Motor neuron (in vitro differentiated cells): ENCODE results near the gene RDH8. TPM values are rescaled to one million over a fixed set of nuclear protein-coding genes. Genes with fewer than 3 reads are reported as not detected.

ENCODE experiments used
- ATAC-seq, 8 experiments: fragments of 200-7000 bp; cut with Tn5 transposase; replicated peaks in 6 of 8; 2 replicates each; pipeline ENCODE4 v1.8.0; 2021; ENCODE audit warnings: mild to moderate bottlenecking in 8 of 8, moderate library complexity in 8 of 8
- H3K27ac ChIP-seq, 2 donors: fragments of 250-450 bp; sonication (Bioruptor Pico); 2 replicates each; pipeline ENCODE4 v1.9.0; 2021; ENCODE audit warnings: antibody characterized with exemption in 2 of 2, mild to moderate bottlenecking in 2 of 2, moderate library complexity in 1 of 2
- H3K4me1 ChIP-seq, 2 donors: fragments of 250-450 bp; sonication (Bioruptor Pico); replicated peaks in 1 of 2; 2 replicates each; pipeline ENCODE4 v1.6.1; 2021; ENCODE audit warnings: antibody characterized with exemption in 2 of 2, mild to moderate bottlenecking in 2 of 2, moderate library complexity in 1 of 2
- H3K4me3 ChIP-seq, 5 donors: fragments of 250-450 bp; sonication (Bioruptor Pico); 2 replicates each; pipeline ENCODE4 v1.9.0; 2021; ENCODE audit warnings: antibody characterized with exemption in 5 of 5, mild to moderate bottlenecking in 5 of 5, moderate library complexity in 4 of 5
- WGBS, 10 experiments: fragments of 450-650 bp; shearing (Covaris generic); methylation state at CpG; one replicate each; pipeline ENCODE4 v1.0.0; 2022; 5-methylcytosine and 5-hydroxymethylcytosine counted together
- in situ Hi-C, 9 experiments: fragments of 400-800 bp; cut with MboI; loops; one replicate each; pipeline ENCODE4 v1.15.0; 2021; ENCODE audit warnings: low sequenced_read_pairs in 9 of 9, low pct_unique_long_range_greater_than_20kb in 2 of 9; ENCODE audit not compliant: unreplicated experiment in 9 of 9
- total RNA-seq, 8 experiments: library from RNA; unstranded; fragments of 300-600 nt; gene quantifications; 2 replicates each; pipeline versions ENCODE4 v1.2.3 to v1.2.4, GENCODE V29; 2022

Gene RDH8
- total RNA-seq, 8 experiments from 2014 or later, result 0.37 to 2.2 (median 0.97) TPM; not detected in 5

GRCh38 chr19:9991425-9992191 is 21.7 kb upstream of the RDH8 start:
- 64 to 100% (median 74%) methylated on average over 1 to 5 of the region's 11 CpGs; no CpG with 5 or more reads in 1 of the 10 experiments for WGBS, 10 experiments
- ATAC-seq, result no peak
- in situ Hi-C loops, result no loop called here
- H3K4me1 ChIP-seq, result peaks cover 2 to 3% of the 10 kb centered on the region in 2 donors
- no peak overlapping the region for H3K4me3 ChIP-seq
- no peak overlapping the region for H3K27ac ChIP-seq

- ATAC-seq, result no peak
- Histone ChIP-seq H3K27ac (no peak overlapping the region), H3K4me3 (no peak overlapping the region), H3K4me1 (no peaks in the 10 kb centered on the region)
- 50 to 100% (median 67%) methylated on average over 1 to 3 of the region's 8 CpGs; no CpG with 5 or more reads in 5 of the 10 experiments for WGBS, 10 experiments
- in situ Hi-C loops, result no loop called here
These were observed 18.2 kb upstream of the RDH8 start for GRCh38 chr19:9995084-9995483.

GRCh38 chr19:9995999-9996398 is 17.3 kb upstream of the RDH8 start:
- no peaks in the 10 kb centered on the region for H3K4me1 ChIP-seq
- no peak for ATAC-seq
- WGBS, 10 experiments, result 60 to 80% methylated on average over 1 of the region's 7 CpGs; no CpG with 5 or more reads in 8 of the 10 experiments
- H3K27ac ChIP-seq, result no peak overlapping the region
- in situ Hi-C loops, result no loop called here
- no peak overlapping the region for H3K4me3 ChIP-seq

DNA sequence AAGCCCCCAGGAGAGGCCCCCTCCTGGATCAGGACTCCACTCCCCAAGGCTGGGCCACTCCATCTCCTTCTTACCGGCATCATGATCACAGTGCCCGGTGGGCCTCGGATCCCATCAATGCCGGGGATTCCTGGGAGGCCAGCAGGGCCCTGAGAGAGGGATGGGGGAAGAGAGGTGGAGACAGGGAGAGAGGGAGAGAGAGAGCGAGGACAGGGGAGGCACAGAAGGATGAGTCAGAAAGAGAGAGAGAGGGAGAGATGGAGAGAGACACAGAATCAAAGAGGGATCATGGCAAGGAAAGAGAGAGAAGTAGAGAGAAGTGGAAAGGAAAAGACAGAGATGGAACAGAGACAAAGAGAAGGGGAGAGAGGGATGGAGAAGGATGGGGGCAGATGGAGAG is 16.7 kb upstream of the RDH8 start:
- no peak for ATAC-seq
- Histone ChIP-seq H3K4me1 (no peaks in the 10 kb centered on the region), H3K4me3 (no peak overlapping the region), H3K27ac (no peak overlapping the region)
- 18 to 81% (median 59%) methylated on average over 1 to 5 of the region's 5 CpGs; no CpG with 5 or more reads in 3 of the 10 experiments for WGBS, 10 experiments
- in situ Hi-C loops, result no loop called here

GRCh38 chr19:10000171-10000826 is 13.0 kb upstream of the RDH8 start:
- in situ Hi-C loops, result no loop called here

DNA sequence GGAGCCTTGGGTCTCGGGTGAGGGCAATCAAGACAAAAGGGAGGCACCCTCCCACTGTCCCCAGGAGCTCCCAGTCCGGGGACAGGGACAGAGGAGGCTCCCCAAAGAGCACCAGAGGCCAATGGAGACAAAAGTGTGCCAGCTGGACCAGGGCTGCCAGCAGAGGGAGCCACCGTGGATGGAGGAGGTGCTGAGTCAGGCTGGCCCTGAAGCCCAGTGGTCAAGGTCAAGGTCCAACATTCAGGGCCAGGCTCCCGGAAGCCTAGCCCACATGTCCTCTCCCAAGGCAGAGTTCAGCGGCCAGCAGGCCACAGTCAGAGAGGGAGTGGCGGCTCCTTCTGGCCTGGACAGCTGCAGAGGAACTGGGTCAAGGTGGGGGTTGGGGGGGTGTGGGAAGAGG is 11.4 kb upstream of the RDH8 start:
- H3K4me3 ChIP-seq, result no peak overlapping the region
- no peaks in the 10 kb centered on the region for H3K4me1 ChIP-seq
- in situ Hi-C loops, result no loop called here
- 8 to 40% methylated on average over 1 to 2 of the region's 6 CpGs; no CpG with 5 or more reads in 8 of the 10 experiments for WGBS, 10 experiments
- H3K27ac ChIP-seq, result no peak overlapping the region
- ATAC-seq, result peak in 2 of 8 experiments; percentile 63 to 90

More at GRCh38 chr19:10000171-10000826, 13.0 kb upstream of the RDH8 start:
- Histone ChIP-seq H3K4me3 (no peak overlapping the region), H3K4me1 (no peaks in the 10 kb centered on the region), H3K27ac (no peak overlapping the region)
- 0 to 32% (median 7%) methylated on average over 2 to 12 of the region's 16 CpGs for WGBS, 10 experiments
- peak; percentile 48 to 73 (median 63) for ATAC-seq

DNA sequence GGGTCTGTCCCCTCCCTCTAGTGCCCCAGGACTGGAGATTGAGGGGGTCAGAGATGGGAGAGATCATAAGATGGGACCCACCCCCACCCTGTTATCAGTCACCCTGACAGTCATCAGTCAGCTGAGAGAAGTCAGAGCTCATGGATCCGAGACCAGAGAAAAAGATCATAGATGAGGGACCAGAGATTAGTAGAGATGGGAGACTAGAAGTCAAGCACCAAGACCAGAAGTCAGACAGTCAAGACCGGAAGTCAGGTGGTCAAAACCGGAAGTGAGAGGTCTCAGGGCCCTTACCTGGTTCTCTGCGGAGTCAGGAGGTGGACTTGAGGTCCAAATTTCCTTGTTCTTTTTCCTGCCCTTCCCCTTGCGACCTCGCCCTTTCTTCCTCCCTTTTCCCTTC is 10.0 kb upstream of the RDH8 start:
- WGBS, 10 experiments, result 45 to 100% (median 67%) methylated on average over 1 to 3 of the region's 6 CpGs; no CpG with 5 or more reads in 6 of the 10 experiments
- no peak overlapping the region for H3K4me3 ChIP-seq
- in situ Hi-C loops, result no loop called here
- peaks cover 0 to 12% of the 10 kb centered on the region in 2 donors for H3K4me1 ChIP-seq
- no peak overlapping the region for H3K27ac ChIP-seq
- ATAC-seq, result no peak

DNA sequence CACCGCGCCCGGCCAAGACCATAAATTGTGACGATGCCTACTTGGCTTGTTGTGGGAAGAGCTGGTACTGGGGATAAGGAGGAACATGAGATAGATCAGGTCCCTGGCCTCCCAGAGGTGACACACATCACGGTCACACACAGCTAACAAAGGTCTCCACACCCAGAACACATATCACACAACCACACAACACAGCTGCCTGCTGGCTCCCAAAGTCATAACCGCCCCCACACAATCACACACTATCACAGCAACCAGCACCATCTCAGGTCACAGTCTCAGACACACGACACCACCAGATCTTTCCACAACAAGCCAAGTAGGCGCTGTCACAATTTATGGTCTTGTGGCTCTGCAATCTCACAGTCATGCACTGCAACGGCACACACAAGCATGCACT is 8.7 kb upstream of the RDH8 start:
- ATAC-seq, result no peak
- Histone ChIP-seq H3K4me3 (no peak overlapping the region), H3K27ac (no peak overlapping the region), H3K4me1 (peaks cover 3 to 24% of the 10 kb centered on the region in 2 donors)
- in situ Hi-C loops, result no loop called here
- 50 to 100% (median 75%) methylated on average over 1 to 4 of the region's 9 CpGs; no CpG with 5 or more reads in 6 of the 10 experiments for WGBS, 10 experiments

DNA sequence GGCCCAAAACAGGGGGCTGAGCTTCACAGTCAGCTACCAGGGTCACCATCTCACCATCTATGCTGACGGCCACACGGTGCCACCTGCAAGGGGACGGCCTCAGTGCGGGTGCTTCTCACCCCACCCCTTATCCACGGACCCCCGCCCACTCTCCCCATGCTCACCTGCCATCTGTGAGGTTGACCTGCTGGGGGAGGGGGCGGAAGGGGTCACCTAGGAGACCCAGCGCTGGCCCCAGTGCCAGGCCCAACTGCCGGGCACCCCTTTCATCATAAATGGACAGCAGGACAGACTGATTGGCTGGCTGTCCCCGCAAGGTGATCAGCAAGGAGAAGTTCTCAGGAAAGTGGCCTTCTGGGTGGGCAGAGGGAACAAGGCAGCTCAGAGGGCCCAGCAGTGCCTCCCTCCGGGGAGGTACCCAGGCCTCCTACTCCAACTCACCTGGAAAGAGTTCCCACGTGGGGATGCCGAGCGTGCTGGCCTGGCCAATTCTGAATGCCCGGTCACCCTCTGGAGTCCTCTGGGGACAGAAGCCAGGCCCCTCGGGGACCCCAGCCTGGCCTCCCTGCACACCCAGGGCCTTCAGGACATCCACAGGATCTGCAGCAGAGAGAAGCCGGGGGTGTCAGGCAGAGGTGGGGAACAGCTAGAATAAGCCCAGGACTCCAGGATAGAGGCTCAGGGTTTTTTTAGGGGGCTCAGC is 7.5 kb upstream of the RDH8 start:
- no peak overlapping the region for H3K27ac ChIP-seq
- in situ Hi-C loops, result no loop called here
- no peak overlapping the region for H3K4me3 ChIP-seq
- WGBS, 10 experiments, result 40 to 83% (median 81%) methylated on average over 1 to 5 of the region's 17 CpGs; no CpG with 5 or more reads in 5 of the 10 experiments
- peaks cover 3 to 34% of the 10 kb centered on the region in 2 donors for H3K4me1 ChIP-seq
- ATAC-seq, result no peak

DNA sequence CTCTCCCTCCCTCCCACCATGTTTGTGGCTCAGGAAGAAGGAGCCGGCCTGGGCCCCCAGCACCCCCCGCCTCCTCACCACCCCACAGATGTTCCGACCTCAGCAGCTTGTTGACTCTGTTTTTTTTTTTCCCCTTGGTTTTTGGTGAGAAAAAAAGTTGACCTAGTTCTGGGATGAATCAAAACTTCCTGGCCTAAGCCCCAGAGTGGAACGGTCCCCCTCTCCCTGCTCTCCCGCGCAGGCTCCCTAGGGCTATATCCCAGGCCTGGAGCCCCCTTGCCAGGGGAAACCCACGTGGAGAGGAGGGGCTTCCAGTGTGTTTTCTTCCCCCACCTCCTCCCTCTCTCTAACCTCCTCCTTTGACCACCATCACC is 7.0 kb upstream of the RDH8 start:
- no peak for ATAC-seq
- Histone ChIP-seq H3K27ac (no peak overlapping the region), H3K4me1 (peaks cover 3 to 34% of the 10 kb centered on the region in 2 donors), H3K4me3 (no peak overlapping the region)
- in situ Hi-C loops, result no loop called here
- 0 to 52% (median 17%) methylated on average over 1 to 4 of the region's 7 CpGs; no CpG with 5 or more reads in 7 of the 10 experiments for WGBS, 10 experiments

DNA sequence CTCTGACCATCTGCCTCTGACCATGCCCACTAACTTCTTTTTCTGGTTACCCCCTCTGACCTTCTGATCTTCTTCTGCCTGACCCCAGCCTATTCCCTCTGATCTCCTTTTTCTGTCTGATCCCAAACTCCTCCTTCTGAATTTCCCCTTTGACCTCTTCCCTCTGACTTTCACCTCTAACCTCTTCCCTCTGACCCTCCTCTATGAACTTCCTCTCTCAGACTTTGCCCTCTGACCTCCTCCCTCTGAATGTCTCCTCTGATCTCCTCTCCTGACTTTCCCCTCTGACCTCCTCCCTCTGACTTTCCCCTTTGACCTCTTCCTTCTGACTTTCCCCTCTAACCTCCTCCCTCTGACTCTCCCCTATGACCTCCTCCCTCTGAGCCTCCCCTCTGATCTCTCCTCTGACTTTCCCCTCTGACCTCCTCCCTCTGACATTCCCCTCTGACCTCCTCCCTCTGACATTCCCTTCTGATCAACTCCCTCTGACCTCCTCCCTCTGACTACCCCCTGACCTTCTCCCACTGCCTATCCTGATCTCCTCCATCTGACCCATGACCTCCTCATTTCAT is 6.4 kb upstream of the RDH8 start:
- no peak overlapping the region for H3K27ac ChIP-seq
- no peak for ATAC-seq
- no peak overlapping the region for H3K4me3 ChIP-seq
- in situ Hi-C loops, result no loop called here
- peaks cover 3 to 34% of the 10 kb centered on the region in 2 donors for H3K4me1 ChIP-seq

DNA sequence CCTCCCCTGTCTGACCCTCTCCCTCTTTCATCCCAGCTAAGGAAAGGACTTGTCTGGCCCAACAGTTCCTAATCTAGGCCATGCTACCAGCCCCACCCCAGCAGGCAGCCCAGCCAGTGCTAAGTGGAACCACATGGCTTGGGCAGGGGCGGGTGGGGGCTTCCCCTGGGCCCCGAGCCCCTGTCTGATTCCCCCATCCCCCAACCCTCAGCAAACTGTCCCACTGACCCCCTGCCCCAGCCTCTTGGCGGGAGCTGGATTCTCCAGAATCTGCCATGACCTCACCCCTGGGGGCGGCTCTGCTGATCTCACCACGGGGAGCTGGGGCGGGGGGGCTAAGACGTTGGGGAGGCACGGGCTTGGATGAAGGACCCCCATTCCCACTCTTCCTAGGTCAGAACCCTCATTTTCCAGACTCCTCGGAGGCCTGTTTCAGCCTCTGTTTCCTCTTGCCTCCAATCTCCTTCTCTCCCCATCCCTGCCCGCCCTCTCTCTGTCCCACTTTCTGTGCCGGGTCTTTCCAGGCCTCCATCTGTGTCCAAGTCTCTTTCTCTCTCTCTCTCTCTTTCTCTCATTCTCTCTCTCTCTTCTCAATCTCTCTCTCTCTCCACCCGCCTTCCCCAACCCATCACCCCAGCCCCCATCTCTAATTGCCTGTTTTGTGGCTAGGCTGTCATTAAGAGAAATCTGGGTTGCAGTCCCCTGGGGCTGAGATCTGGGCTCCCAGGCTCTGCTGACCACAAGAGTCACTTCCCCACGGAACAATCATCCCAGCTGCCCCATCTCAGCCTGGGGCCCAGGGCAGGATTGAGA is 5.7 kb upstream of the RDH8 start:
- no peak for ATAC-seq
- in situ Hi-C loops, result no loop called here
- 0 to 100% methylated on average over 1 of the region's 13 CpGs; no CpG with 5 or more reads in 8 of the 10 experiments for WGBS, 10 experiments
- Histone ChIP-seq H3K4me1 (peaks cover 3 to 34% of the 10 kb centered on the region in 2 donors), H3K4me3 (no peak overlapping the region), H3K27ac (no peak overlapping the region)
